Endothelial cell of umbilical vein (primary cell): ENCODE data around the gene RNU5D-1.

Experiments used
- CTCF ChIP-seq, 2 donors: IDR thresholded peaks; 1 replicate in 1 of 2; 2 replicates in 1 of 2; pipeline ENCODE4 v1.5.1; 2011; ENCODE audit warnings: low read length in 2 of 2, mild to moderate bottlenecking in 2 of 2, moderate library complexity in 2 of 2, control low read depth in 1 of 2, inconsistent platforms in 1 of 2, low read depth in 1 of 2; ENCODE audit not compliant: insufficient read depth in 1 of 2; ENCODE audit errors: extremely low read depth in 1 of 2
- POLR2AphosphoS5 ChIP-seq: IDR thresholded peaks from 2 replicates; pipeline ENCODE4 v1.6.1; 2012; ENCODE audit warnings: low read depth, mild to moderate bottlenecking, control low read depth, low read length, moderate library complexity; ENCODE audit not compliant: insufficient read depth

DNA sequence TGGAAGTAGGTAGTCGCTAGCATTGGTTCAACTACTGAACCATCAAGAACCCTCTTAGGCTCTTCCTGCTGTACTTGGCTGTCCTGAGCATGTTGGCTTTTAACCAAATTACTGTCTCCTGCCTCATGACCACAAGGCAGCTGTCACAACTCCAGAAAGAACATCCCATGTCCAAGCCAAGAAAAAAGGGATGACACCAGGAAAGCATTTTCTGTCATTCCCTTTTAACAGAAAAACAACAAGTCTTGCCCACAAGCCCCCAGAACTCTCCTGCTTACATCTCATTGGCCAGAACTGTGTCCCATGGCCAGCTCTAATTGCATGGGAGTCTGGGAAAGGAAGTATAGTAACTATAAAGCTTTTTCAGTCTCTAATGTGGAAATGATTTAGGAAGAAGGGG is 2.4 kb upstream of the RNU5D-1 start:
- TF ChIP-seq CTCF (IDR thresholded peaks at IDR 0.05; ENCODE audit: extremely low read depth in 1 of 2, insufficient read depth in 1 of 2, low read depth in 1 of 2, low read length in 2 of 2) (no peak), POLR2AphosphoS5 (no peak)
